GM21619 (cell line): ENCODE data around the gene TOM1L2.
"Not testable (repeated sequence)": the region's sequence is repeated elsewhere in the genome, so short reads cannot be mapped to it uniquely, and the experiment has no call there.

Source experiments
- ATAC-seq: cut with Tn5 transposase; IDR thresholded peaks from one replicate; pipeline ENCODE4 v1.9.1; 2021; ENCODE audit not compliant: unreplicated experiment

The TOM1L2 gene

DNA sequence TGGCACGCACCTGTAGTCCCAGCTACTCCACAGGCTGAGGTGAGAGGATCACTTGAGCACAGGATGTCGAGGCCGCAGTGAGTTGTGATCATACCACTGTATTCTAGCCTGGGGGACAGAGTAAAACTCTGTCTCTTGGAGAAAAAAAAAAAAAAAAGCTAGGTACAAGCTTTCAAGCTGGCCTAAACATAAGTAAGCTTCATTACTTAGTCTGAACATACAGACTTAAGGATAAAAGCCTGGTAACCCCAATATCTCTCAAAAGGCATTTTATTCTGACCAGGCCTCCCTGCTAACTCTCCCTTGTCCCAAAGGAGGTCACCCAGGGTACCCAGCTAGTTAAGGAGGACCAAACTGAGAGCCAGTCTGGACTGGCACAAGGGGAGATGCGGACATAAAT lies 46.2 kb downstream of the TOM1L2 start:
- no peak for ATAC-seq

- no peak for ATAC-seq
Measured at GRCh38 chr17:17924857-17925250, 47.3 kb downstream of the TOM1L2 start.

DNA sequence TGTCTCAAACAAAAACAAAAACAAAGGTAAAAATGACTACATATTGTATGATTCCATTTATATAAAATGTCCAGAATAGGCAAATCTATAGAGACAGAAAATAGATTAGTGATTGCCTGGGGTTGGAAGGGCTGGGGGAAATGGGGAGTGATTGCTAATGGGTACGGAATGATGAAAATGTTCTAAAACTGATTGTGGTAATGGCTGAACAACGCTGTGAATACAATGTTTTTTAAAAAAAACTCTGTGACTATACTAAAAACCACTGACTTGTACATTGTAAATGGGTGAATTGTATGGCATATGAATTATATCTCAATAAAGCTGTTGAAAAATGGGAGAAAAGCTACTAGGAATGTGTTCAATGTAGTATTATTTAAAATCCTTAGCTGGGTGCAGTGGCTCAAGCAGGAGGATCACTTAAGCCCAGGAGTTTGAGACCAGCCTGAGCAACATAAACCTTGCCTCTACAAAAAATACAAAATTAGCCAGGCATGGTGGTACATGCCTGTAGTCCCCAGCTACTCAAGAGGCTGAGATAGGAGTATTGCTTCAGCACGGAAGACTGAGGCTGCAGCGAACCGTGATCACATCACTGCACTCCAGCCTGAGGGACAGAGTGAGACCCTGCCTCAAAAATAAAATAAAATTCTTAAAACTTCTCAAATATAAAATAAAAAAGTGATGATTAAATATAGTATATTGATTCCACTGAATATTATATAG lies 47.9 kb downstream of the TOM1L2 start:
- ATAC-seq = no peak

DNA sequence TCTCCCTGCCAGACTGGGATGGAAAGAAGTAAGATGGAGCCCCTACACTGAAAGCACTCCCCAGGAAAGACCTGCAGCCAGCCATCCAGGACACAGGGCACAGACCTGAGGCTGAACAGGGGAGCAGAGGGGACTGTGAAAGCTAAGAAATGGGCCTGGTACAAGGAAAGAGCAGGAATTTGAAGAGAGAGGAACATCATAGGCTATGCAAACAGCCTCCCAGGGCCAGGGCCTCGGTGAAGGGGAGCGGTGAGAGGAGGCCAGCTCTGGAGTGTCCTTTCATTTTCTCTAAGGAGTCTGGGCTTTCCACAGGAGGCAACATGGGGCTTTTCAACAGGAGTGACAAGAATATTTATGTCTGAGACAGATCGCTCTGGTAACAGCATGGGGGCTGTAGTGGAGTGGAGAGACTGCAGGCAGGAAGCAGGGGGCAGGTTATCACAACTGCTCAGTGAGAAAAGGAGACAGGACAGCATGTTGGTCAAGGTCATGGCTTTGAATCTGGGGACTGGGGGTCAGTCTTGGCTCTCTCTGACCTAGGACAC lies 50.1 kb downstream of the TOM1L2 start:
- ATAC-seq = no peak

GRCh38 chr17:17921192-17922069 lies 50.8 kb downstream of the TOM1L2 start:
- ATAC-seq = no peak

- no peak for ATAC-seq
Measured at GRCh38 chr17:17919169-17920107, 52.8 kb downstream of the TOM1L2 start.

GRCh38 chr17:17917394-17917793 lies 54.8 kb downstream of the TOM1L2 start:
- no peak for ATAC-seq

DNA sequence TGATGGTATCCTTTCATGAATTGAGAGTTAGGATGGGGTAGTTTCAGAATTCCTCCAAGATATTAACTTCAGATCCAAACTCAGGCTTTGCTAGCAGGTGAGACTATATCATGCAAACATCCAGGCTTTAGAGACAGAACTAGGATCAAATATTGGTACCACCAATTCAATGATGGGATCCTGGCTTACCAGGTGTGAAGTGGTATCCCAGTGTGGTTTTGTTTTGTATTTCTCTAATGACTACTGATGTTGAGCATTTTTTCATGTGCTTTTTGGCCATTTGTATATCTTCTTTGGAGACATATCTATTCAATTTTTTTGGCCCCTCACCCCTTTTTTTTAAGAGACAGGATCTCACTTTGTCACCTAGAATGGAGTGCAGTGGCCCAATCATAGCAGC lies 57.0 kb downstream of the TOM1L2 start:
- no peak for ATAC-seq

GRCh38 chr17:17913695-17914332 lies 58.4 kb downstream of the TOM1L2 start:
- no peak for ATAC-seq

- not testable (repeated sequence) for ATAC-seq
Measured at GRCh38 chr17:17912336-17912735, 59.9 kb downstream of the TOM1L2 start.

GRCh38 chr17:17911001-17911613 lies 61.1 kb downstream of the TOM1L2 start:
- ATAC-seq = no peak

DNA sequence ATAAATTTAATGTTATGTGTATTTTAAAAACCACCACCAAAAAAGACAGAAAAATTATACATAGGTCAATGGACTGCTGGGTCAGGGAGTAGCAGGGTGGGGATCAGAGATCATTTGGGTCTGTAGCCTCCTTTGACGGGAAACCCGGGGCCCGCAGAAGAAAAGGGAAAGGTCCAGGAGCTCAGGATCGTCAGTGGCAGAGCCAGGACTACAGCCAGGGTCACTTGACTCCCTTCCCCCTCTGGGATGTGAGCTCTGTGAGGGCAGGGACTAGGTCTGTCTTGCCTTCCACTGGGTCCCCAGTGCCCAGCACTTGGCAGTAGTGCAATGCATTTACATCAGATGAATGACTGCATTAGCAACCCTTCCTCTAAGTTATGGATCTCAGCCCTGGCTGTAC lies 62.1 kb downstream of the TOM1L2 start:
- ATAC-seq = no peak

GRCh38 chr17:17909078-17909477 lies 63.1 kb downstream of the TOM1L2 start:
- no peak for ATAC-seq

- ATAC-seq = no peak
Measured at GRCh38 chr17:17907469-17907868, 64.7 kb downstream of the TOM1L2 start.

DNA sequence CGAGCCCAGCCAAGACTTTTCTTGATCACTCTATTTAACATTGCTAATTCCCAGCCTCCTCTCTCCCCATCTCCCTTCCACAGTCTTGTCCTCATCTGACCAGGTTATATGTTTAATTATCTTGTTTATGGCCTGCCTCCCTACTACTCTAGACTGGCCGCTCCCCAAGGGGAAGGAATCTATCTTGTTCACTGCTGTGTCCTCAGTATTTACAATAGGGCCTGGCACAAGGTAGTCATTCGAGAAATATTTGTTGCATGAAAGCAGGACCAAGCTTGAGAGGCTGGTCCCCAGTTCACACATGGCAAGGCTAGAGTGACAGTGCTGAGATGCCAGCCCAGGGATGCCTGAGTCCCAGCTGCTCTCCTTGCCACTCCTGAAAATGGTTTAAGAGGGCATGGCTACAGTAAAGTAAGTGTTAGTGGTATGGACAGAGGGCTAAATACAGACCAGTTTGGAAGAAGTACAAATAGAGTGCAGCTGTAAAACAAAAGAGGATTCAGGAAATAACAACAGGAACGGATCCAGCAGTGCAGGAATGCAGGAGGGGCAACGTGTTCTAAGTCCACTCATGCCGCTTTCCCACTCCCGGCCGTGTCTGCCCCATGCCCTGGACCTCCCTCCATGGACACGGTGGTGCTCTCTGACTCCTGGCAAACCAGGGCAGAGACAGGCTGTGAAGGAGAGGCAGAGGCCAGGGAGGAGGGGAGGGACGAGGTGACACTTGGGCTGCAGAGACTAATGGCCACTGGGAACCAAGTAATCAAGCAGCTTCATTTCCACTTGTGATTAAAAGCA lies 65.6 kb downstream of the TOM1L2 start:
- no peak for ATAC-seq

DNA sequence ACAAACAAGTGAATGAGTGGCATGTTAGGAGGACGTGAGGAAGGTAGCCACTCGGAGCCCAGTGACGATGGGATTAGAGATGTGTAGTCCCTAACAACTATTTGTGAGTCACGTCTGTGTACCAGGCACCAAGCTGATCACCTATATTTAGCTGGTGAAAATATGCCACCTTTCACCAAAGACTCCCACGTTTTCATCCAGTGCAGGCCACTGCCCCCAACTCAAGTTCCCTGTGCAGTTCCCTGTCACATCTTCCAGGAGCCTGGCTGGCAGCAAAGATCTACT lies 67.2 kb downstream of the TOM1L2 start:
- no peak for ATAC-seq

- no peak for ATAC-seq
Measured at GRCh38 chr17:17904166-17905035, 67.8 kb downstream of the TOM1L2 start.

GRCh38 chr17:17902877-17903276 lies 69.3 kb downstream of the TOM1L2 start:
- ATAC-seq = no peak
